HG03575 (cell line): ENCODE data around the gene CLEC4G.
"Not testable (repeated sequence)": the region's sequence is repeated elsewhere in the genome, so short reads cannot be mapped to it uniquely, and the experiment has no call there.

ENCODE experiments used
- ATAC-seq: cut with Tn5 transposase; IDR thresholded peaks from one replicate; pipeline ENCODE4 v1.9.1; 2021; ENCODE audit not compliant: unreplicated experiment, insufficient number of reproducible peaks, low FRiP score; ENCODE audit errors: extremely low read depth

Gene CLEC4G

GRCh38 chr19:7748756-7749155 is 16.8 kb upstream of the CLEC4G start:
- ATAC-seq: no peak

DNA sequence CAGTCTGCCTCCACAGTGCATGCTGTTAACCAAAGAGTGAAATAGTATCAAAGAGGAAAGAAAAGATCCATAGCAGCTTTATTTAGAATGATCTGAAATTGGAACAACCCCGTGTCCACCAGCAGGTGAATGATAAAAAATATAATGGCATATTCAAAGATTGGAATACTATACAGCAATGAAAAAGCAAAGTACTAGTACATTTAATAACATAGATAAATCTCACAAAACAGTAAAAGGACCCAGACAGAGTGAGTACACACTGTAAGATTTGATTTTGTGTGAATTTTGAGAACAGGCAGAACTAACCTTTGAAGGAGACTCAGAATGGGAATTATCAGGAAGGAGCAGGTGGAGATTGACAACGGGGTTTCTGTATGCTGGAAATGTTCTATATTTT is 16.3 kb upstream of the CLEC4G start:
- no peak for ATAC-seq

DNA sequence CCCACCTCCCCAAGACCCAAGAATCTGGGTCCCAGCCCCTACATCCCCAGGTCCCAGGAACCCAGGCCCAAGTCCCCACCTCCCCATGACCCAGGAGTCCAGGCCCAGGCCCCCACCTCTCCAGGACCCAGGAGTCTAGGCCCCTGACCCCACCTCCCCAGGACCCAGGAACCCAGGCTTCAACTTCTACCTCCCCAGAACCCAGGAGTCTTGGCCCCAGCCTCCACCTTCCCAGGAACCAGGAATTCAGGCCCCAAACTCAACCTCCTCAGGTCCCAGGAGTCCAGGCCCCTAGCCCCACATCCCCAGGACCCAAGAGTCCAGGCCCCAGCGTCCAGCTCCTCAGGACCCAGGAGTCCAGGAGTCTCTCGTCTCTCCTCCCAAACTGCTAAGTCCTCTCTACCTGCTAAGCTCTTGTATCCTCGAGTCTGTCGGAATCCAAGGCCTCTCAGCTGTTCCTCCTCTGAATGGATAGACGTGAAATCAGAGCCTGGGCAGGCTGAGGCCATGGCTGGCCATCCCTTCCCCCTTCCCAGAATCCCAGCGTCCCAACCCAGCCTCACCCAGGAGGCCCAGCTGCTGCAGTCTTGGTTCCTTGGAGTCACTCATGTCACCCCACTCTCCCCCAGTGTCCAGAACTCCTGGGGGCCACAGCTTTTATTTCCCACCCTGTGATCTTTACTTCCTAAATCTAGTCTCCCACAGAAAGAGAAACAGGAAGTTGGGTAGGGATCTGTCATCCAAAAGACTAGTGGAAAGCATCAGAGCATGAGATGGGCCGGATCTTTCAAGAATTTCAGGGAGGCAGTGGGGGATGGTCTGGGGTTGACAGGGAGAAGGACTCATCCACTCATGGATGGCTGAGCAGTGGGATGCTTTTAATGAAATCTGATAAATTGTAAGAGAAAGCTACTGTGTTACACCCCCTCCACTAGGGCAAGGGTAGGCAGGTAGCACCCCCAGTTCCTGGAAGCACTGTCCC is 15.3 kb upstream of the CLEC4G start, which contains the start of gene CD209:
Gene CD209 (minus strand): TSS at position 632 of the 982 bp plus-strand sequence. CDS start 23 bp downstream, at position 609.
- no peak for ATAC-seq

DNA sequence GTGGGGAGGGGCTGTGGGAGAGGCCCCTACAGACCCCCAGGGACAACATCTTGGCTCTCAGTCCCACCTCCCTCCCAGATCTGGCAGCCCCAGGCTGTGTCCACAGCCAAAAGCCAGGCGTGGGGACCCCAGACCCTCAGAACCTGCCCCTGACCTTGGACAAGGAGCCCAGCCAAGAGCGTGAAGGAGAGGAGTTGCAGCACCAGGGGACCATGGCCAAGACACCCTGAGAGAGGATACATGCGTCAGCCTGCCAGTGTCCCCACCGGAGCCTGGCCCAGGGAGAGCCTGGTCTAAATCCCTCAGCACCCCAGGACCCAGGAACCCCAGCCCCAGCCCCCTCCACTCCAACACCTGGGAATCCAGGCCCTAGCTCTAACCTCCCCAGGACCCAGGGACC is 14.4 kb upstream of the CLEC4G start:
- ATAC-seq: not testable (repeated sequence)

DNA sequence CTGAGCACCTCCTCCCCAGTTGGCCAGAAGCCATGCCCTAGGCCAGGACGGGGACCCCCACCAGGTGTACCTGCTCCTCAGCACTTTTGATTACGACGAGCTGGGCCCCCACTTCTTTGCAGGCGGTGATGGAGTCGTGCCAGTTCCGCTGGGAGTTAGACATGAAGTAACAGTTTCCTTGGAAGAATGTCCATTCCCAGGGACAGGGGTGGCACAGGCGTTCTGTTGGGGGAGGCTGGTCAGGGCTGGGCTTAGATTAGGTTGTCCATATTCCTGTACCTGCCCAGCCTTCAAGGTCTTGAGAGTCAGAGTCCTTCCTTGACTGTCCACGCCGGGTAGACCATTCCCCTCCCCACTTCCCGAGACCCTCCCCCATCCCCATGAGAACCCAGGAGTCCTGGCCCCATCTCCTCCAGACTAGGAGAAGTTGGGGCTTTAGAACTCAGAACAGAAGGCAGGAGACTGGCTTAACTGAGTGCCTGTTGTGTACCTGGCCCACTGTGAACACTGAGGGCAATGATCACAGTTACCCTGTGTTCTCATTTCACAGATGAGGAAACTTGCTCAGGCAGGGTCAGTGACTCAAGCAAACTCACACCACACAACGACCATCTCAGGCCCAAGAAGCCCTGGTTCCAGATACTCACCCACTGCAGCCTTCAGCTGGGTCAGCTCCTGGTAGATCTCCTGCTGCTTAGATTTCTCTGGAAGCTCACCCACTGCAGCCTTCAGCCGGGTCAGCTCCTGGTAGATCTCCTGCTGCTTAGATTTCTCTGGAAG is 13.2 kb upstream of the CLEC4G start:
- no peak for ATAC-seq

DNA sequence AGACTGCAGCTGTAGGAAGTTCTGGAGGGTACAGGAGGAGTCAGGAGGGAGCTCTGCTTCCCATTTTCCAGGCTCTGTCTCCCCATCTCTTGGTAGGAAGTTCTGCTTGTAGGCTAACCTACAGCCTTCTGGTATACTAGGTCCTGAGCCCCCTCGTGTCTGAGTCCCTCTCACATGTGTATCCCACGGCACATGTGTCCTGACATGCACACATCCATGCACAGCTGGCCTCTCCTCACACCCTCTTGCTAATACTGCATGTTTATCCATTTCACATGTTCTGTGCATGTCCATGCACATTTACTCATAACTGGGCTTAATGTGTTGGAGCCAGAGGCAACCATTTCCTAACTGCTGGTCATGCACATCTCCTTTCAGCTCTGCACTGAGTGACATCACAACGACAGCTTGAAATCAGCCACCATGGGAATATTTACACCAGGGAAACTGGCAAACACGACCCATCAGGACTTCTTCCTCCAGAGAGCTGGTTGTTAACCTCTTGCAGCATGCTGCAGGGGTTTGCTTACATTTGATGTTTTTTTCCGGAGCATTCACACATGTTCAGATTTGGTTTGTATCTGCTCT is 12.4 kb upstream of the CLEC4G start:
- ATAC-seq: no peak

GRCh38 chr19:7743425-7743841 is 11.5 kb upstream of the CLEC4G start:
- ATAC-seq: no peak

- ATAC-seq: no peak
Observed at GRCh38 chr19:7742991-7743390, 11.1 kb upstream of the CLEC4G start.

DNA sequence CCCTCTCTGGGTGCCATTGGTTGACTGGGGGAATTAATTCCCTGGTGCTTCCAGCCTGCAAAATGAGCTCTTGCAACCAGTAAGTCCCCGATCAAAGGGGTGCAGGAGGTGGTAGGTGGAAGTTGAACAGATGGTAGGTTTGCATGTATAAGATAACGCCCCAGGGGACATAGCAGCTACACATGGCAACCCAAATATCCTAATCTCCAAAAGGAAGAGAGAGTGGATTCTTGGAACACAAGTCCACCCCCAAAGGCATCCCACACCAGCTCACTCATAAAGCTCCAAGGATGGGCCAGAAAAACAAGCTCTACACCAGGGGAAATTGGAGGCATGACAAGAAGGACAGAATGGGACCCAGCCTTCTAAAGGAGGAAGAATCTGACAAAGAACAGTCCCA is 10.7 kb upstream of the CLEC4G start:
- ATAC-seq: no peak

DNA sequence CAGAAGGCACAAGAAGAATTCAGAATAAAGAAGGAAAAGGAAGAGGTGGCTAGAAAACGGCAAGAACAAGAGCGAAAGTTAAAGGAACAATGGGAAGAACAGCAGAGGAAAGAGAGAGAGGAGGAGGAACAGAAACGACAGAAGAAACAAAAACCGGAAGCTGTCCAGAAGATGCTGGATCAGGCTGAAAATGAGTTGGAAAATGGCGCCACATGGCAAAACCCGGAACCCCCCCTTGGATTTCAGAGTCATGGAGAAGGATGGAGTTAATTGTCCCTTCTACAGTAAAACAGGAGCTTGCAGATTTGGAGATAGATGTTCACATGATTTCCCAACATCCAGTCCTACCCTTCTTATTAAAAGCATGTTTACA is 8.8 kb upstream of the CLEC4G start:
- no peak for ATAC-seq

DNA sequence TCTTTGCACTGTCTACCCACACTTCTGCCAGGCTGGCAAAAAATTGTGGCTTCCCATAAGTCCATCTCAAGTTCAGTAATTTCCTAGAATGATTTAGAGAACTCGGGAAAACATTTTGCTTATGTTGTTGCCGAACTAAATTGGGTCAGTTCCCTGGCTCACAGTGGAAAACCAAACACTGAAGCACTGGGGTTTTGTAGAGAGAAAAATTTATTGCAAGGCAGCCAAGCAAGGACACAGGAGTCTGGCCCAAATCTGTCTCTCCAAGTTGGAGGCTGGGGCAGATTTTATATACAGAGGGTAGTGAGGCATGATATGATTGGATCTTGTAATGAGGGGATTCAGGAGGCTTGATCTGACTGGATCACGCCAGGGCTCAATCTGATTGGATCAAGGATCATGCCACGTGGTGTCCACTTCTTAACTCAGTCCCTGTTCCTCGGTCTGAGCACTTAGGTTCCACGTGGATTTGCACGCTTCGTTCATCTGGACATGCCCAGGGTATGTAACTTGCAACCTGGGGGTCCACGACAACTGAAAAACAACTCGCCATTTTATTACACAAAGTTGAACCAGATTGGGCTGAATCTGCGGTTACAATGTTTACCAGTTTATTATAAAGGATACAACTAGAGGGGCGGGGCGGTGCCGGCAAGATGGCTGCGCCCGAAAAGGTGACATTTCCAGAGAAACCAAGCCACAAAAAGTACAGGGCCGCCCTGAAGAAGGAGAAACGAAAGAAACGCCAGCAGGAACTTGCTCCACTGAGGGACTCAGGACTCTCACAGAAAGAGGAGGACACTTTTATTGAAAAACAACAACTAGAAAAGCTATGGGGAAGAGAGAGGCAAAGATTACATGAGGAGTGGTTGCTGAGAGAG is 8.1 kb upstream of the CLEC4G start:
- no peak for ATAC-seq

DNA sequence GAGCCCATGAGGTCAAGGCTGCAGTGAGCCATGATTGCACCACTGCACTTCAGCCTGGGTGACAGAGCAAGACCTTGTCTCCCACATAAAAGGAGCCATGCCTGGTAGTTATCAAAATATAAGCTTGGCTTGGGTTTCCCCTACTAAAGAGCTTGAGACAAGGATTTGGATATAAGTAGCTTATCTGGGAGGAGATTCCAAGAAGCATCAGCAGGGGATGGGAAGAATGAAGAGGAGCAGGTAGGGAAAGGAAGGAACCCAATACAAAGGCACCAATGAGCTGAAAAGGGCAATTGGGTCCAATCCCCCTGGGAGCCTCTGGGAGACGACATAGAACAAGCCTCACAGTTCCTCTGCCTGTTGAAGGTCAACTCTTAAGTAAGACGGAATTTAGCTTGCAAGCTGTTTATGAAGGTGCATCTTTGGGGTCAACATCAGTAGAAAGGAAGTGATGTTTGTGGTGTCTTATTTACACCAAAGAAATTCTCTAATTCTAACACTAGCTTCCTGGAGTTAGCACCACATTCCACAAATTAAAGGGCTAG is 7.4 kb upstream of the CLEC4G start:
- ATAC-seq: no peak

DNA sequence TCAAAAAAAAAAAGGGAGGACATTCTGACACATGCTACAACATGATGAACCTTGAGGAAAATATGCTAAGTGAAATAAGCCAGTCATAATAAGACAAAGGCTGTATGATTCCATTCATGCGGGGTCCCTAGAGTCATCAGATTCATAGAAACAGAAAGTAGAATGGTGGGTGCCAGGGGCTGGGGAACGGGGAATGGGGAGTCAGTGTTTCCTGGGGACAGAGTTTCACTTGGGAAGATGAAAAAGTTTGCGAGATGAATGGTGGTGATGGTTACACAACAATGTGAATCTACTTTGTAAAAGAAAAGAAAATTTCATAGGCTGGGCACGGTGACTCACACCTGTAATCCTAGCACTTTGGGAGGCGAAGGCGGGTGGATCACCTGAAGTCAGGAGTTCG is 6.1 kb upstream of the CLEC4G start:
- ATAC-seq: no peak

DNA sequence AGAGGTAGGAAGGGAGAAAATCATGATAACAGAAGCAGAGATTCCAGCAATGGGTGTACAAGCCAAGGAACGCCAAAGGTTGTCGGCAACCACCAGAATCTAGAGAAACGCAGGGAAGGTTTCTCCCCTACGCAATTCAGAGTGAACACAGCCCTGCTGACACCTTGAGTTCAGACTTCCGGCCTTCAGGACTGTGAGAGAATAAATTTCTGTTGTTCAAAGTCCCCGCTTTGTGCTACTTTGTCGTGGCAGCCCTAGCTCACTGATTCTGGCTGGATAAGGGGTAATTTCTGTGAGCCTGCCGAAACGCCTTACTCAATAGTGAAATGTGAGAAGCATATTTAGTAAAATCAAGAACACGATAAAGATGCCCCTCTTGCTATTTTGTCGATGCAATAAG is 5.3 kb upstream of the CLEC4G start:
- ATAC-seq: no peak

DNA sequence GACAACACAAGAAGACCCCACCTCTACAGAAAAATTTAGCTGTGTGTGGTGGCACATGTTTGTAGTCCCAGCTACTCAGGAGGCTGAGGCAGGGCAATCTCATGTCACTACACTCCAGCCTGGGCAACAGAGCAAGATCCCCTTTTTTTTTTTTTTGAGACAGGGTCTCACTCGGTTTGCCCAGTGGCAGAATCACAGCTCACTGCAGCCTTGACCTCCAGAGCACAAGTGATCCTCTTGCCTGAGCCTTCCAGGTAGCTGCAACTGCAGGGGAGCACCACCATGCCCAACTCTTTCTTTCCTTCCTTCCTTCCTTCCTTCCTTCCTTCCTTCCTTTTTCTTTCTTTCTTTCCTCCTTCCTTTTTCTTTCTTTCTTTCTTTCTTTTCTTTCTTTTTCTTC is 4.2 kb upstream of the CLEC4G start:
- ATAC-seq: no peak

- no peak for ATAC-seq
Observed at GRCh38 chr19:7734220-7735203, 2.6 kb upstream of the CLEC4G start.

DNA sequence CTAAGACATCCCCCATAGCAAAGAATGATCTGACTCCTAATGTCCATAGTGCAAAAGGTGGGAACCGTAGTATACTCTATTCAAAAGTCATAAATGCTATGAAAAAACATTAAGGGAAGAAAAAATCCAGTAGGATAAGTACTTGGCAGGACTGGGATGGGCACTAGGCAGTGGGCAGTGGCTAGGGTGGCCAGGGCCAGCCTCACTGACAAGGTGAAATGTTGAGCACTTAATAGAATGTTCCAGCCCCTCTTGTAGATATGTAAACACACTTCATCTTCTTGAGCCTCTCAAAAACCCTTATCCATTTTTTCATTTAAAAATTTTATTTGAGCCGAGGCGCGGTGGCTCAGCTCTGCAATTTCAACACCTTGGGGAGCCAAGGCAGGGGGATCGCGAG is 1.5 kb upstream of the CLEC4G start:
- ATAC-seq: no peak
